A204.1 (cell line): Measurements from ENCODE around the gene CALML5.
"Not testable (repeated sequence)": the region's sequence is repeated elsewhere in the genome, so short reads cannot be mapped to it uniquely, and the experiment has no call there.

Source experiments
- FAIRE-seq: peaks from 2 replicates; lab custom pipeline; 2012; peaks lifted over from hg19 to GRCh38; lab: Jason Lieb, UNC

CALML5 gene

DNA sequence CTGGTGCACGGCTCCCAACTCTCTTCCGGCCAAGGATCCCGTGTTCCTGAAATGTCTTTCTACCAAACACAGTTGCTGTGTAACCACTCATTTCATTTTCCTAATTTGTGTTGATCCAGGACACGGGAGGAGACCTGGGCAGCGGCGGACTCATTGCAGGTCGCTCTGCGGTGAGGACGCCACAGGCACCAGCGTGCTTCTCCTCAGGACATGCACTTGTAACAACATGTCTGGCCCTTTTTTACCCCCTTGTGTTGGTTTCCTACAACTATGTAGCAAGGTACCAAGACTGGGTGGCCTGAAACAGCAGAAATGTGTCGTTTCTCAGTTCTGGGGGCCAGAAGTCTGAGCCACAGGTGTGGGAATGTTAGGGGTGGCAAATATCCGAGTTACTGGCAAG, 18.2 kb downstream of the CALML5 start:
- no peak for FAIRE-seq

DNA sequence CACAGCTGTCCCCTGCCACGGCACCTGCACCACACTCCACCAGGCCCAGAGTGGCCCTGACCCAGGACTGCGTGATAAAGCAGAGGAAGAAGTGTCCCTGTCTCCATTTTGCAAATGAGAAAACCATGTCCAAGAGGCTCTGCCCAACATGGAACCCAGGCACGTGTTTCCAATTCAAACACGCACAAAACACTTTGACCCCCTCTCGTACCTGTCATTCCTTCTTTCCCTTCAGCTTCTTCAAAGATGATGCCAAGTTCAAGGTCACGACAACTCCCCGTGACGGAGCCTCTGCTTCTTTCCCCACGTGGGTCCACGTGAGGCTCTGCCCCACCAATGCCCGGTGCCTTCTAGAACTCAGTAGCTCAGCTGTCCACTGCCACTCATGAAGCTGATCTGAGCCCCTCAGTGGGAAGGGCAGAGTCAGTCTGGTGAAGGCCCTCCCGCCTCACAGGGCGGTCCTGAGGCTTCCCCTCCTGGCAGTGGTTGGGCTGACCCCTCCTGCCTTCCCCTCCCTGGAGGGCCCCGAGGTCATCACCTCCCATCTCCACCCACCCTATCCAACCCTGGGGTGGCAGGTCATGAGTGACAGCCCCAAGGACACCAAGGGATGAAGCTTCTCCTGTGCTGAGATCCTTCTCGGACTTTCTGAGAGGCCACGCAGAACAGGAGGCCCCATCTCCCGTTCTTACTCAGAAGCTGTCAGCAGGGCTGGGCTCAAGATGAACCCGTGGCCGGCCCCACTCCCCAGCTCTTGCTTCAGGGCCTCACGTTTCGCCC, 19.0 kb downstream of the CALML5 start:
- no peak for FAIRE-seq

DNA sequence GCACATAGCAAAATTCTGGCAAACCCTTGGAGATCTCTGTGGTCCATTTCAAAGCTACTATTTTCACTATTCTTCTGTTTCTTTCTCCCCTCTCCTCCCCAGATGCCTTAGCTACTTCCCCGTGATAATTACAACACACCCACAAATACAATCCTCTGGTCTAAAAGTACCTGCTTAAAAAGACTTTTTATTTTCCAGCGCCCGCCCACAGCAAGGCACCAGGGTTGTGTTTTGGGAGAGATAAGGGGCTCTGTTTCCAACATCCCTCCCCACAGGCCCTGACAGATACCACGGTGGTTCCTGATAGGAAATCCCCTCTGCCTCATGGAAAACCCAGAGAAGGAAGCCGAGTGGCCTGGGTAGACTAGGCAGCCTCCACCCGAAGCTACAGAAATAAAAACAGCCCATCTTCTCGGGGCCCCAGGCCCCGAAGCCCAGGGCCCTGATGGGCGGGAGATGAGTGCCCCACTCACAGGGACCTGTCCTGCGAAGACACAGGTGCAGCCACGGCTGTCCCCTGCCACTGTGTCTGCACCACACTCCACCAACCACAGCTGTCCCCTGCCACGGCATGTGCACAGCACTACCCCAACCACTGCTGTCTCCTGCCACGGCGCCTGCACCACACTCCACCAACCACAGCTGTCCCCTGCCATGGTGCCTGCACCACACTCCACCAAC, 19.7 kb downstream of the CALML5 start:
- FAIRE-seq: no peak

DNA sequence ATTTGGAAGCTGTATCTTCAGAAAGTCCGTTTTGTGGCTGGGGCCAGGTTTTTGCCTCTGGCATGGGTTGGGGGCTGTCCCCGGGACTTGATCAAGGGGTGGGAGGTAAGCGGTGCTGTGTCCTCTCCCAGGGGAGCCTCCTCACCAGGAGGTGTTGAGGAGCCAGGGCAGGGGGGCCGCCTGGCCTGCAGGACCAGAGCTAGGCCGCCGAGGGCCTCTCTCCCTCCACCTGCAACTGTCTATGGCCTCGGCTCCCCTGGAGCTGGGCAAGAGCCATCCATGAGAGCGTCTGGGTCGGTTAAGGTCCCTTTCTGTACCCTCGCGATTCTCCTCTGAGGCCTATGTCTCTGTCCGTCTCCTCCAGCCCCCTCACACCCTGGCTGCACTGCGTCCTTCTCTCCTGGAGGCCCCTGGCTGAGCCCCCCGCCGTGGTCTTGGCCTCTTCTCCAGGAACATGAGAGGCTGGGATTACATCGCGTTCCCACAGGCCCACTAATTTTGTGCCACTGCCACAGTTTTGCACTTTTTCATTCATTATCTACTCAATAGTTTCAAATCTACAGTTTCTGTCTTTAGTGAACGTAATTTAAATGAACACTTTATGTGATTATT, 20.6 kb downstream of the CALML5 start:
- FAIRE-seq: no peak

DNA sequence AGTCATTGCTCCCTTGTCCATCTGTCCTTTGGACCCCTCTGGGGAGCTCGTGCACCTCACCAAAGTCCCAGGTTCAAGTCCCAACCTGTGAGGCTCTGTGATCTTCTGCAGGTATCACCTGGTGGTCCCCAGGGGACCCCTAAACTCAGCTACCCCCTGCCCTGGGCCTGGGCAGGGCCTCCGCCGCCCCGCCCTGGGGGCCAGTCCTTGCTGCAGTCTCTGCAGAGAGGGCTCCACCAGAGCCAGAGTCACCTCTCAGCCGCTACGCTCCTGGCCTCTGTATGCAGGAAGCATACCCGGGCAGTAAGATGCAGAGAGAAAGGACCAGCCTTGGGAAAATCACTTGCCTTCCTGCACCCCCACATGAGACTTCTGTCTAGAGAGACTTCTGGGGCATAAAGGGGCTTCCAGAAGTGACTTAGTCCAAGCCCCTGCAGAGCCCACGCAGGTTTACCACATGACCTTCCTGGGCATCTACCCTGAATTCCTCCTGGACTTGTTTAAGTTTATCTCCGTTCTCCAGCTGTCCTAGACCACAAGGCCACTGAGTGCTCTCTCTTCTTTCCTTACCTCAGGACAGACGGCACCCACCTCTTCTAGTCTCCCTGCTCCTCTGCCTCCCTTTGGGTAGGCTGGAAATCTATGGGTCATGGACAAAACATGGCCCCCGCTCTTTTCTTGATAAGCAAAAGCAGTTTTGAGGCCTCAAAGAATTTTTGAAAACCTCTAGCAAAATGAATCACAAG, 21.2 kb downstream of the CALML5 start:
- no peak for FAIRE-seq

DNA sequence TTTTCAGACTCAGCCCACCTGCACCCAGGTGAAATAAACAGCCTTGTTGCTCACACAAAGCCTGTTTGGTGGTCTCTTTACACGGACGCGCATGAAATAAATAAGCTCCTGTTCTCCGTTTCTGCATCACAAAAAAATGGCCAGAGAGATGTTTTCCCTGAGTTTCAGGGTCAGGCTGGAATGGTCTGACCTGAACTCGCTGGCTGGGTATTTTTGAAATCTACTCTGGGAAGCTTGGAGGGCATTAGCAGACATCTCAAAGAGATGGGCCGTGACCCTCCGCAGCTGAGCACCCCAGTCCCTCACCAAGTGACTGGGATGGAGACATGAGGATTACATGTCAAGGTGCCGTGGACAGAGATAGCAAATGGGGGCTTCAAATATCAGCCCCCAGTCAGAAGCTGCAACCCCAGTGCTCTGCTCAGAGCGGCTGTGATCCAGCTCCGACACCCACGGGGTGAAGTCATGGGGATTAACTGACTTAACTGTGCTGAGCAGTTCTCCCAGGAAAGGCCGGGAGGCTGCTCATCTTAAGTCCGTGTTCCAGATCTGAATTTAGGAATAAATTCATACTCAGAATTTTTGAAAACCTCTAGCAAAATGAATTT, 22.3 kb downstream of the CALML5 start:
- no peak for FAIRE-seq

DNA sequence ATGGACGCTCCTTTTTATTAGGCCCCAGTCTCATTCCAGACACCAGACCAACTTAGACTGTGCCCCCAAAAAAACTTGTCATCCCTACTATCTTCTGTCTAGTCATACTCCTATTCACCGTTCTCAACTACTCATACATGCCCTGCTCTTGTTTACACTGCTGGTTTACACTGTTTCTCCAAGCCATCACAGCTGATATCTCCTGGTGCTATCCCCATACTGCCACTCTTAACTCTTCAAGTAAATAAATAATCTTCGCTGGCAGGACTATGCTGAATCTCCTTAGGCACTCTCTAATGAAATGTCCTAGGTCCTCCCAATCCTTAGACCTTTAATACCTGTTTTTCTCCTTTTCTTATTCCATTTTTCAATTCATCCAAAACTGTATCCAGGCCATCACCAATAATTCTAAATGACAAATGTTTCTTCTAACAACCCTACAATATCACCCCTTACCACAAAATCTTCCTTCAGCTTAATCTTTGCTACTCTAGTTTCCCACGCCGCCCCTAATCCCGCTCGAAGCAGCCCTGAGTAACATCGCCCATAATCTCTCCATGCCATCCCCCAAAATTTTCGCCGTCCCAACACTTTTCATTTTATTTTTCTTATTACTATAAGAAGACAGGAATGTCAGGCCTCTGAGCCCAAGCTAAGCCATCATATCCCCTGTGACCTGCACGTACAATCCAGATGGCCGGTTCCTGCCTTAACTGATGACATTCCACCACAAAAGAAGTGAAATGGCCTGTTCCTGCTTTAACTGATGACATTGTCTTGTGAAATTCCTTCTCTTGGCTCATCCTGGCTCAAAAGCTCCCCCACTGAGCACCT, 23.2 kb downstream of the CALML5 start:
- FAIRE-seq: not testable (repeated sequence)

DNA sequence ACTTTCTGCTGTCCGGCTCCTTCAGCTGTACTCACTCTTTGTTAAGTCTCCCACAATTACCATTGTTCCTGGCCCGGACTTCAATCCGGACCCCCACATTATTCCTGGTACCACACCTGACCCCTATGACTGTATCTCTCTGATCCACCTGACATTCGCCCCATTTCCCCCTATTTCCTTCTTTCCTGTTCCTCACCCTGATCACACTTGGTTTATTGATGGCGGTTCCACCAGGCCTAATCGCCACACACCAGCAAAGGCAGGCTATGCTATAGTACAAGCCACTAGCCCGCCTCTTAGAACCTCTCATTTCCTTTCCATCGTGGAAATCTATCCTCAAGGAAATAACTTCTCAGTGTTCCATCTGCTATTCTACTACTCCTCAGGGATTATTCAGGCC, 24.3 kb downstream of the CALML5 start:
- FAIRE-seq: not testable (repeated sequence)

DNA sequence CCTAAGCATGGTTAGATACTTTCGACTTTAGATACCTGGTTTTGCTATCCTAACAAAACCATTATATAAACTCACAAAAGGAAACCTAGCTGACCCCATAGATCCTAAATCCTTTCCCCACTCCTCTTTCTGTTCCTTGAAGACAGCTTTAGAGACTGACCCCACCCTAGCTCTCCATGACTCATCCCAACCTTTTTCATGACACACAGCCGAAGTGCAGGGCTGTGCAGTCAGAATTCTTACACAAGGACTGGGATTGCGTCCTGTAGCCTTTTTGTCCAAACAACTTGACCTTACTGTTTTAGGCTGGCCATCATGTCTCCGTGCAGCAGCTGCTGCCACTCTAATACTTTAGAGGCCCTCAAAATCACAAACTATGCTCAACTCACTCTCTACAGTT, 24.7 kb downstream of the CALML5 start:
- FAIRE-seq: not testable (repeated sequence)

DNA sequence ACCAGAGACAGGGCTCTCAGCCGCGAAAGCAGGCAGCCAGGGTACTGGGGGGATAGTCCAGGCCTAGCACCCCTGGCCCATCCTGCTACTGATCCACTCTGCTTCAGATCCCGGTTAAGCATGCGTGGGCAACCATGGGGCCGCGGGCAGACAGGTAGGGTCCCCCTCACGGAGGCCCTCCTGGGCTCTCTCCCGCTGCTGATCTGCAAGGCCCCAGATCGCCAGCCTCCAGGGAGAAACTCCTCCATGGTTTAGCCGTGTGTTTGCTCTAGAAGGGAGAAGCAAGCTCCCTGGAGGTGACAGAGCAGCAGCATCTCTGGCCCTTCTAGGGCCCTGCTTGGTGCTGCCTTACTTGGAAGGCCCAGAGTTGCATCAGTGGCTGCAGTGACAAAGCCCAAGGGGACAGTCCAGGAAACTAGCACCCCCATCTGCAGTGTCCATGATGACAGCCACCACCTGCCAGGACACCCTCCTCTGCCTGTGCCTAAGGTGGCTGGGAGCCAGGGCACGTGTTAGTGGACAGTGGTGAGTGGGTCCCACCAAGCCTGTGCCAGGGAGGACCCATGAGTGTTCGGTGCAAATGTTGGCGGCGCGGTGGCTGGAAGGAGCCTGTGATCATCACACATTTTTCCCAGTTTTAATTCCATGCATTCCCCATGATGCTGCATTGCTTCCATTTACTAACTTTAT, 29.2 kb downstream of the CALML5 start:
- FAIRE-seq: no peak

DNA sequence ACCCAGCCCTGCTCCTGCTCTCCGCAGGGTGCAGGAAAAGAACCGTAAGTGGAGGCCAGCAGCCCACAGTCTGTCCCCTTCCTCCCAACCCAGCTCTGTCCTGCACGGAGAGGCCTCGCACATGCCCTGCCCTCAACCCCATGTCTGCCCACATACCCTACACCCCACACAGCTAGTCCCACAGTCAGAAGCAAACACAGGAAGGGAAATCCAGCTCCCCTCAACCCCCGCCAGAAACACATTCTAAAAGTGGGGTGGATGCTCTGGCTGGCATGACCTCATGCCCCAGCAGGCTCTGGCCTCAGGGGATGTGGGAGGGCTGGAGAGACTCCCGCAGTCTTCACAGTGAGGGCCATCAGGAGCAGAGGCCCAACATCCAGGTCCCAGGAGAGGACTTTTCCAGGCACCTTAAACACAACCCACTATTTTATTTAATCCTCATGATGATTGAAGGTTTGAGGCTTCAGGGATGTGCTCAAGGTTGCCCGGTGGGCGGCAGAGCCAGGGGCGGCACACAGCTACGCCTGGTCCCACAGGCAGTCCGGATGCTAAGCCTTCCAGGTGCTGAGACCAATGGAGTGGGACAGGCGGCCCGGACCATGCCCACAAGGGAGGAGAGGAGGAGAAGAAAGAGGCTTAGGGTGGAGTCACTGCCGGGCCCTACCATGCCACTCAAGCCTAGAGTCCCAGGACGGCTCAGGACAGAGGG, 29.9 kb downstream of the CALML5 start:
- FAIRE-seq: no peak

DNA sequence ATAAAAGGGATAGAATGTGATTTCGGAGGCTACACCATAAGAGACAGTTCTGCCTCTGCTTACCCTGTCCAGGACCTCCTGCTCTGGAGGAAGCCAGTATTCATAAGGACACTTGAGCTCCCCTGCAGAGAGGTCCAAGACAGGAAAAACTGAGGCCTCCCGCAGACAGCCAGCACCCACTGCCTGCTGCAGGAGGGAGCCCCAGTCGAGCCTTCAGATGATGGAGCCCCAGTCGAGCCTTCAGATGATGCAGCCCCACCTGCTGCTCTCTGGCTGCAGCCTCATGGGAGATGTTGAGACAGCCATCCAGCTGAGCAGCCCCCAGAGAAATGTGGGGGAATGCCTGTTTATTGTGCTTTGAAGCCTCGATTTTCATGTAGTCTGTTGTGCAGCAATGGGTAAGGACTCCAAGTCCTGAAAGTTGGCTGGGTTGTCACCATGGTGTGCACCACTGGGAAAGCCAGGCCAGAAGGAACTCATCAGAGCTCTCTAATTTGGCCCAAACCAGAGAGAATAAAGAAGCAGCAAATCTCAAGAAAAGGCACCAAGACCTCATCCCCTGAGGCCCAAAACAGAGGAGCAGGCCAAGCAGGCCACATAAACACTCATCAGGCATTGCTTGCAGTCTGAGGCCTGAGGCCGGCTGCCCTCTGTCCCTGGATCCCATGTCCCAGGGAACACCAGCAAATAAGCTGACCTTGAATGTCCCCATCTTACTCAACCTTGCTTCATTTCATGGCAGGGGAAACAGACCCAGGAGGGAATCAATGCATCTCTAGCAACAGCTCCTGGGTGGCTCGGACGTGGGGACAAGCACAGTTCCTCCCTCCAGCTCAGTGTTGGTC, 30.9 kb downstream of the CALML5 start:
- no peak for FAIRE-seq

DNA sequence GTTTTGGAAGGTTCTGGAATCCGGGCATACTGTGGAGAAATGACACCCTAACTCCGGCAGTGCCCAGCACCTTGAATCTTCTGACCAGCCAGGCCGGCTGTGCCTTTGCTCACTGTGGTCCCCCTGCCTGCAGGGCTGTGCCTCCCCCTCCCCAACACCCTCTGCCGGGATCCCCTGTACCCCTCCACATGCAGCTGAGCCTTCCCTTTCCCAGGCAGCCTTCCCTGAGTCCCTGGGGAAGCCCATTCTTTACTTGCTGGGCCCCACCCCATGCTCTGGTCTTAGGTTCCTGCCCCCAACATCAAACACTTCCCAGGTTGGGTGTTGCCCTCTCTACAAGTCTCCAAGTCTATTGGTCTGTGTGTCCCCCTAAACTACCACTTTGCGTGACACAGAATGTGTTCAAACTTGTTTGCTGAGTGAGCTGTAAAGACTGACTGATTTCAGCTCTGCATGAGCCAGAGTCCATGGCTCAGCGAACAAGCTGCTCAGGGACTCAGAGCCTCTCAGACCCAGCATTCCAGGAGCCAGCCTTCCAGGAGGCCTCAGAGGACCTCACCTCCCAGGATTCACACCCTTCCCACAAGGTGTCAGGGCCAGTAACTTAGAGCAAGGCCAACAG, 31.6 kb downstream of the CALML5 start:
- FAIRE-seq: no peak

DNA sequence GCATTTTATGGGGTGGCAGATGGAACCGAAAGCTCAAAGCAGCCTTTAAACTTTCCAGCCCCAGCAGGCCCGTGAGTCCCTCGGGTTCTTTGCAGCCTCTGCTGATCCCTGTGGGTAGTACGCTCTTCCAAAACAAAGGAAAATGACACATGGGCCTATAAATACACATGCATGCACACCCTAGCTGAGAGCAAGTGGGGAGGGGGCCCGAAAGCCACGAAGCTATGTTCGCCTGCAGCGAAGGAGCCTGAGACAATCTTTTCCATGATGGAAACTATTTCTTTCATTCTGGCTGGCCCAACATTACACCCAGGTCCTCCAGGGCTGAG, 32.2 kb downstream of the CALML5 start:
- no peak for FAIRE-seq

DNA sequence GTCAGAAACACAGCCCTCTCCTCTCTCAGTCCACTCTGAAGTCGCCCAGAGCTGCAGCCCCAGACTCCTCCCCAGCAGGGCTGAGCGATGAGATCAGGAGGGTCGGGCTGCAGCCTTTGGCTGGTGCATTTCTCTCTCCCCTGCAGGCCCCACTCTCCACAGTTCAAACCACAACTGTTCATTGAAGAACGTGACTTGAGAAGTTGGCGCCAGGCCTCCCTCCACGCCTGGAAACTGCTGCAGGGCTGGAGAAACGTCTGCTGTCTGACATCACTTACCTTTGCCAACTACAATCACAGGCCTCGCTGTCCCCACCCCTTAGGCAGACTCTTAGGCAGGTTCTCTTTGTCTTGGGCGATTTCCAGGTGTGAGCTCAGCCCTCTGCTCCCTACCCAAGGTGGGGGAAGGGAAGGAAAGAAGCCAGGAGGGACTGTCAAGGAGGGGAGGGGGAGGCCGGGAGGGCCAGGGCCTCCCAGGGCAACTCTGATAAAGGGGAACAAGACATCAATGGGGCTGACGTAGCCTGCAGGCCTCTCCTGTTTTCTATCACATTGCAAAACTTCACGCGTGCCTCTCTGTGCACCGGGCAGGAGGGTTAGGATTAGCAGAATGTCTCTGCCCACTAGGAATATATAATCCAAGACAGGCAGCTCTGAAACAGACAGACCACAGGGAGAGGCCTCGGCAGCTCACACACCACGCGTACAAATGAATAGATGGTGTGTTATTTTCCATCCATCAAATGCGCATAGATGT, 32.7 kb downstream of the CALML5 start:
- FAIRE-seq: no peak

DNA sequence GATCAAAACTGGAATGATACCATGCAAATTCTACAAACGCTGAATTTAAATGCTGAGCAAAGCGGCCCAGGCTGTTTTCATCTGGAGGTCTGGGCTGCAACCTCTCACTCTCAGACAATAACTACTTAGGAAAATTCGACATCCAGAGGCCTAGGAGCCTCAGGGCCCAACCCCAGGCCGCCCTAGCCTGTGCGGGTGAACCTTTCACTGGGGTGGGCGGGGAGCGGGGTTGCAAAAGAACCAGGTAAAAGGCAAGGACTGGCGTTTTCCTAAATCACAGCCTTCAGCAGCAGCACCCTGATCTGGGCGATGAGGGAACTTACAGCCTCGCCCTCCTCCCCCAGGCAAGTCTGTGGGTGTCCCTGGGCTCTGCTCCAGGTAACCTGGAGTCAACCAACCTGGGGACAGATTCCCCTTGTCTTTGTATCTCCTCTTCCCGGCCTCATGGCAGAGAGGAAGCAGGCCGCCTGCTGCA, 33.4 kb downstream of the CALML5 start:
- FAIRE-seq: no peak

DNA sequence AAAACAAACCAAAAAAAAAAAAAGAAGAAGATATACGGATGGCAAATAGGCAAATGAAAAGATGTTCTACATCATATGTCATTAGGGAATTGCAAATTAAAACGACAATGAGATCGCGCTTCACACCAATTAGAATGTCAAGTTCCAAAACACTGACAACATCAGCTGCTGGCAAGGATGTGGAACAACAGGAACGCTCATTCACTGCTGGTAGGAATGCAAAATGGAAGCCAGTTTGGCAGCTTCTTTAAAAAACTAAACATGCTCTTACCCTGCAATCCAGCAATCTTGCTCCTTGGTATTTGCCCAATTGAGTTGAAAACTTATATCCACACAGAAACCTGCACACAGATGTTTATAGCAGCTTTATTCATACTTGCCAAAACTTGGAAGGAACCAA, 34.8 kb downstream of the CALML5 start:
- FAIRE-seq: no peak

DNA sequence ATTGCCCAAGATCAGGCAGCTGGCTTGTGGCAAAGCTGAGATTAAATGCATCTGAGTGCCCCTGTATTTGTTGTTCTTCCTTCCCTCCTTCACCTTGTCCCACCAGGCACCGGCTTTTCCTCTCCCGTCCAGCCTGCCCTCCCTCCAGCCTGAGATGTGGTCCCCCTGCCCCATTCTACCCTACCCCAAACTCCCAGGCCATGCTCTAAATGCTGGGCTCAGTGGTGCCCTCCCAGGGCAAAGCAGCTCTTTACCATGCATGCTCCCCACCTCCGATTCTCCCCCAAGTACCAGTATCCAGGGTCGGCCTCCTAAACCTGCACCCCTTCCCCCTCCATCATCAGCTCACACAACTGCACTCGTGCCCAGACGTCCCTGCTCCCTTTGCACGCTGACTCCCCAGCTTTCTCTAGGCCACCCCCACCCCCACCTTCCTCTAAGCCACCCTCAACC, 36.5 kb downstream of the CALML5 start:
- no peak for FAIRE-seq
